LoVo (cell line): ENCODE data around the gene GNAZ.

Source experiments
- DNase-seq: peaks from one replicate; pipeline ENCODE4 v3.0.0-alpha.2; 2016; ENCODE audit warnings: low spot score

The GNAZ gene

GRCh38 chr22:23119494-23120414 is 49.4 kb downstream of the GNAZ start:
- no peak for DNase-seq

GRCh38 chr22:23120415-23120899 is 50.1 kb downstream of the GNAZ start:
- DNase-seq: no peak

GRCh38 chr22:23121000-23121421 is 50.7 kb downstream of the GNAZ start:
- no peak for DNase-seq

DNA sequence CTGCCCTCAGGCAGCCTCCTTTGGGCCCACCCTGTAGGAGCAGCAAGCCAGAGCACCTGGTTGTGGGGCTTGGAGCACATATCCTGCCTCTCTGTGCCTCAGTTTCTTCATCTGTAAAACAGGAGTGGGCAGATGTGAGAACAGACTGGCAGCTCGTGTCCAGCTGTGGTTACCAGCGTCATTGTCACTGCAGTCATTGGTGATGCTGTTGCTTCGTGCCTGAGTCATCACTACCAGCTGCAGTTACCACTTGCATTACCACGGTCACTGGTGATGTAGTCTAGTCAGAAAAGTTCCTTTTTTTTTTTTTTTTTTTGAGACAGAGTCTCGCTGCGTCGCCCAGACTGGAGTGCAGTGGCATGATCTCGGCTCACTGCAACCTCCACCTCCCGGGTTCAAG is 51.1 kb downstream of the GNAZ start:
- DNase-seq: no peak

DNA sequence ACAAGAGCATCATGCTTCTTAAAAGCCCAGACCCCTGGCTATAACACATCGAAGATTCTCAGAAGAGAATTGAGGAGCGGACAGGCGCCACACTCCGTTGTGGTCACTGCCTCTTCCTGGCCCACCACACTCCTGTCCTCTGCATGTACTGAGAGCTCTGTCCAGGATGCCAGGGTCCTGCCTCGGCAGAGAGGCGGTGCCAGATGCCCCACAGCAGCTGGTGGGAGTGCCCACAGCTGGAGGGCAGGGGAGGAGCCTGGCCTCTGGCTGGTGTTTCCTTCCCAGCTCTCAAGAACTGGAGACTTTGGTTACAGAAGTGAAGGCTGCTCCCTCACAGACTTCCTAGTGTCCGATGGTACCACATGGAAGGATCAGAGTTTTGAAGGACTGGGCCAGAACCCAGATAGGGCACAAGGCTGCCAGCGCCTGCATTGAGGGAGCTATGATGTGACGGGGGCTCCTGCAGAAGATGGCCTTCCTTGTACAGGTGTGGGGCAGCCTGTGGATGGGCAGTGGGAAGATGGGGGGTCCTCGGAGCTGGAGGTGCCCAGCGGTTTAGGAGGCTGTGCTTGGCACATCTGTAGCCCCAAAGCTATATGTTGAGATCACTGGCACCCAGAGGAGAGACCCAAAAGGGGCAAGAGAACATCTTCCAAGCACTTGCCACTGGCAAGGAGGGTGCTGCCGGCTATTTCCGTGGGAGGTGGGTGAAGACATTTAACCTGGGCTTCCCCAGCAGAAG is 52.1 kb downstream of the GNAZ start:
- DNase-seq: no peak

DNA sequence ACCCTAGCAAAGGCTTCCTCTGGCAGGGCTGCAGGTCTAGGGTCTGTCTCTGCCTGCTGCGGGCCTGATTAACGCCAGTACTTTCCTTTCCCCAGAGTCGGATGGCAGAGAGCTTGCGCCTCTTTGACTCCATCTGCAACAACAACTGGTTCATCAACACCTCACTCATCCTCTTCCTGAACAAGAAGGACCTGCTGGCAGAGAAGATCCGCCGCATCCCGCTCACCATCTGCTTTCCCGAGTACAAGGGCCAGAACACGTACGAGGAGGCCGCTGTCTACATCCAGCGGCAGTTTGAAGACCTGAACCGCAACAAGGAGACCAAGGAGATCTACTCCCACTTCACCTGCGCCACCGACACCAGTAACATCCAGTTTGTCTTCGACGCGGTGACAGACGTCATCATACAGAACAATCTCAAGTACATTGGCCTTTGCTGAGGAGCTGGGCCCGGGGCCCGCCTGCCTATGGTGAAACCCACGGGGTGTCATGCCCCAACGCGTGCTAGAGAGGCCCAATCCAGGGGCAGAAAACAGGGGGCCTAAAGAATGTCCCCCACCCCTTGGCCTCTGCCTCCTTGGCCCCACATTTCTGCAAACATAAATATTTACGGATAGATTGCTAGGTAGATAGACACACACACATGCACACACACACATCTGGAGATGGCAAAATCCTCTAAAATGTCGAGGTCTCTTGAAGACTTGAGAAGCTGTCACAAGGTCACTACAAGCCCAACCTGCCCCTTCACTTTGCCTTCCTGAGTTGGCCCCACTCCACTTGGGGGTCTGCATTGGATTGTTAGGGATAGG is 52.9 kb downstream of the GNAZ start:
- DNase-seq: no peak

GRCh38 chr22:23123804-23124254 is 53.5 kb downstream of the GNAZ start:
- DNase-seq: no peak

GRCh38 chr22:23124611-23125511 is 54.5 kb downstream of the GNAZ start:
- DNase-seq: no peak

DNA sequence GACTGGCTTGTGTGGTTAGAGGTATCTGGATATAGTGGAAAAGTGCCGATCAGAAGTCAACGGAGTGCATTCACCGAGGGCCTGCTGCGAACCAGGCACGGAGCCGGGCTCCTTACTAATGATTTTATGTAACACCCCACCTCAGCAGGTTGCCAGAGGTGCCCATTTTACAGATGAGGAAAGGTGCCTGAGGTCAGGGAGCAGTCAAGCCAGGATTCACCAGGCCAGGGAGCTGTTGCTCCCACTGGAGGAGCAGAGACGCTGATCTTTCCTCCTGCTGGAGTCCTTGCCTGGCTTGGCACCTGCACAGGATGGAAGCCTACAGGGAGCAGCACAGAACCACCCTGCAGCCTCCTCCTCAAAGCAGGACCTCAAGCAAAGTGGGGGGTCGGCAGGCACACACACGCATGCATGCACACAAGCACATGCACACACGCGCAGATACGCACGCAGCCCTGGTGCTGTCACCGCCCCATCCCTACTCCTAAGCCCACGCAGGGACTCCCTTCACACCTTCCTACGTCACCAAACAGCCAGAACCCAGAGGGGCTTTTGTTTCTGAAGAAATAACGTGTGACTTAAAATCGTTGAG is 55.3 kb downstream of the GNAZ start:
- DNase-seq: no peak

DNA sequence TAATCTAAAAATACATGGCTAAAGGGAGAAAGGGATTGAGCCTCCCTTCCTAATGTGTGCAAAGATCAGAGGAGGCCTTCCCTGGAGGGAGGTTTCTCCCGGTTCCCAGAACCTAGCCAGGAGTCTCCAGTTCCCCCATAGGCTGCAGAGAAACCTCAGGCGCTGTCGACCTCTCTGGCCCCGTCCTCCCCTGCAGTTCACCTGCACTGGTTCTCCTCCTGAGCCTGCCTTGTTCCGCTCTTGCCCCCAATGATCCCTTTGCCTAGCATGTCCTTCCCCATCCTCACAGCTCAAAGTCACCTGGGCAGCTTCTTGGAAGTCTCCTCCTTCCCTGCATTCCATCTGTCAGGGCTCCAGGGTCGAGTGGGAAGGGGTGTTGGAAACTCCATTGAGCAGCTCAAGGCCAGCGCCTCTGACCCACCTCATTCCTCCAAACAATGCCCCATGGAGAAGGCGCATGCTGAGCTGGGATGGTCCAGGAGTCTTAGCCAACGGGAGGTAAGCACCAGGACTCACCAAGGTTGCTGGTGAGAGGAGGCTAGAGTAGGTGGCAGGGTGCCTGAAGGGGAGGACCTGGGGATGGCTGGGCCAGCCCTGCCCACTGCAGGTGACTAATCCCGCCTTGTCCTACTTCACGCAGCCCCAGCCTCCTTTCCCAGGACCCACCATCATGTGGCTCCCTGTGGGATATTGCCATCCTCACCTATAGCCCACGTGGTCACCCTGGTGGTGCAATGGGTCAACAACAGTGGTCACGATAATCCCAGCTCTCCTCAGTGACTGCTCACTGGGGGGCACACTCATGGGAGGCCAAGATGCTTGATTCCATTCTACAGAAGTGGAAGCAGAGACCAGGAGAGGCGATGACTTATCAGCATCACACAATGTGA is 56.1 kb downstream of the GNAZ start:
- no peak for DNase-seq

DNA sequence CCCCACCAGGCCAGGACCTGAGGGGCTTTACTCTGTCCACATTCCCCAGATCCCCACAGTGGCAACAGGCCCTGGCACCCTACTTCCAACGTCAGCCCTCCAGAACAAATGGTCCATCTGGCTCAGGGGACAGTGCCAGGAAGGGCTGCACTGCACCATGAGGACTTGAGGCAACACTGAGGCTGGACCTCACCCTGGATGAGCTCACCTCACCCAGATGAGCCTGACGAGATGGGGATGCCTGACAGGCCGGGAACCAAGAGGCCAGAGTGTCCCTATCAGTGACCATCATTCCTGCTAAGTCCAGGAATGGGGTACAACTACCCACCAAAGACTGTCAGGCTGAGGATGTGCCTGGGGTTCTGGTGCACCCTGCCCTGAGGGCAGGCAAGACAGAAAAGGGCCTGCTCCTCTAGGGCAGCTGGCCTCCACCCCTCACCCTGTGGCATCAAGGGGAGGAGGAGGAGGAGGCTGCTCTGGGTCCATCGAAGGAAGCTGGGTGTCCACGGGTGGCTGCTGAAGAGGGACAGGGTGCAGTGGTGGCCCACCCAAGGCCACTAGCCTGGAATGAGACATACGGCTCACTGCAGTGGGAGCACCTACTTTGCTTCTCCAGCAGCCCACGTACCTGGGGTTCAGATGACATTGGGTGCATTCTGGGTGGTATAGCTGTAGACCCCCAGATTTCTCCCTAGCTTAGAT is 56.9 kb downstream of the GNAZ start:
- DNase-seq: no peak

DNA sequence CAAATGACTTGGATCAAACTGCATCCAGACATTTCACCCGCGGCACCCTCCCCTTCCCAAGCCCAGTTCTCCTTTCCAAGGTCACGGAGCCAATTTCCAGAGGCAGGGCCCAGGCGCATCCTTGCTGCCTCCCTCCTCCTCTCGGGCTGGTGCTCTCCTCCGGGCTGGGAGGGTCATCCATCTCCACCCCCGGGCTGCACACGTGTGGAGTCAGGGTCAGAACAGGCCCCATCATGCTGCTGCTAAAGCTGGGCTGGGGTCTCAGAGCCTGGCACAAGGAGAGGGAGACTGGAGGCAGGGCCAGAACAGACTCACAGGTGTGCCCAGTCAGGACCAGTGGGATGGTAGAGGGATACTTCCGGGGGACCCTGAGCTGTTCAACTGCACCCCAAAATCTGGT is 57.5 kb downstream of the GNAZ start:
- DNase-seq: no peak

- peak; percentile 38 for DNase-seq
These were observed 58.2 kb downstream of the GNAZ start for GRCh38 chr22:23128269-23129108.

DNA sequence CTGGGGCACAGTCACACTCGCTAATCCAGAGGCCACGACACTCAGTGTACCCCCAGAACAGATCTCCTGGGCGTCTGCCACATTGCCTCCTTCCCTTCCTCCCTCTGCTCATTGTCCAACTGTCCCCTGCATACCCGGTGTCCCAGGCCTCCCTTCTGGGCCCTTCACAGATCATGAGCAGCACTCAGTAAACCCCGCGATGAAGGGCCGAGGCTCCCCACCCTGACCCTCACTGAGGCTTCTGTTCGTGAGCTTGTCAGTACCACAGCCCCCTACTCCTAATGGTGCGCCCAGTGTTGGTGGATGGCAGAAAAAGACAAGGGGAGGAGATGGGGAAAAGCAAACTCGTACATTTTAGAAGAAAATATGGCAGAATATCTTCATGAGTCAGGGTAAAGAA is 58.8 kb downstream of the GNAZ start:
- no peak for DNase-seq

DNA sequence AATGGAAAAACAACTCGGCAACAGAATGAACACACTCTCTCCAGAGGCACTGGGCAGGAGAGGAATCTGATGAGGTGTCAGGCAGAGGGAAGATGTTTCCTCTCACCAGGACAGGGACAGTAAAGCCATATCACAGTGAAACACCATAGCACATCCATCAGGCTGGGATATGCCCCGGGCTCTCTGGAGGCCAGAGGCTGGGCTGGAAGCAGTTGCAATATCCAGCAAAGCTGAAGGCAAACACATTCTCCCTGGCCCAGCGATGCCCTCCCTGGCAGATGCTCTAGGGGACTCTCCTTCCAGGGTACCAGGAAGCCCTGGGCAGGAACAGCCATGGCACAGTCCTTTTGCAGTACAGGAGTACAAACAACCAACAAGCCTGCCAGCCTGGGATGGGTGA is 60.4 kb downstream of the GNAZ start:
- no peak for DNase-seq

DNA sequence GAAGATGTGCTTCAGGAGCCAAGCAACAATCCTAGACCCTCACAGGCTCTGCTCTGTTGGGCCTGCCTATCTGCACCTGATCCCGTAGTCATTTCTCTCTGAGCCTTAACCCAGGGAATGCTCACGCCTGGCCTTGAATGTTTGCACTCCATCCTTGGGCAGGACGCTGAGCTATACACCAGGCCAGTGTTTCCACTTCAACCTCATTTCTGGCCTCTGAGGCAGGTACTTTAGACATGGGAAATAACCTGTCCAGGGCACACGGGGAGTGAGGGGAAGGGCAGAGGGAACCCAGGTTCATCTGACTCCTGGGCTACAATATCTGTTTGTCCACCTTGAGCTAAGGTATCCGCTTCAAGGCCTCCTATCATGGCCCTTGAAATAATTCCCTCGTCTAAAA is 61.6 kb downstream of the GNAZ start:
- no peak for DNase-seq

GRCh38 chr22:23132376-23133091 is 62.2 kb downstream of the GNAZ start:
- DNase-seq: no peak
